HepG2 (cell line): ENCODE data around the gene KIAA0232. TPM values are rescaled to one million over a fixed set of nuclear protein-coding genes. Genes with fewer than 3 reads are reported as not detected.

Experiments
- BATF2 ChIP-seq: sonication (generic); formaldehyde crosslinking; IDR thresholded peaks from 2 replicates; pipeline ENCODE4 v1.8.0; 2022; ENCODE audit warnings: mild to moderate bottlenecking, missing genetic modification reagents, moderate library complexity
- BCL6 ChIP-seq: IDR thresholded peaks from 2 replicates; pipeline ENCODE4 v1.6.1; 2016; ENCODE audit warnings: missing genetic modification reagents, missing compliant biosample characterization
- FOXJ3 ChIP-seq: sonication (generic); formaldehyde crosslinking; IDR thresholded peaks from 2 replicates; pipeline ENCODE4 v1.4.0; 2020; ENCODE audit warnings: missing genetic modification reagents, mild to moderate bottlenecking, borderline replicate concordance
- HNF4G ChIP-seq, 2 experiments: sonication (generic) in 1 of 2; formaldehyde crosslinking in 1 of 2; IDR thresholded peaks; 2 replicates each; pipeline versions ENCODE4 v1.4.0 to v1.6.1; 2011 to 2020; ENCODE audit warnings: borderline replicate concordance in 2 of 2, low read depth in 2 of 2, mild to moderate bottlenecking in 2 of 2, low read length in 1 of 2, missing genetic modification reagents in 1 of 2, moderate library complexity in 1 of 2
- MXD3 ChIP-seq: IDR thresholded peaks from 2 replicates; pipeline ENCODE4 v1.6.1; 2016; ENCODE audit warnings: mild to moderate bottlenecking, missing biosample characterization, missing genetic modification reagents
- PRDM15 ChIP-seq: sonication (generic); formaldehyde crosslinking; IDR thresholded peaks from 2 replicates; pipeline ENCODE4 v1.4.0; 2020; ENCODE audit warnings: missing genetic modification reagents
- SP2 ChIP-seq: sonication (generic); formaldehyde crosslinking; IDR thresholded peaks from 2 replicates; pipeline ENCODE4 v1.5.1; 2020; ENCODE audit warnings: mild to moderate bottlenecking, missing genetic modification reagents
- TFDP2 ChIP-seq: sonication (generic); formaldehyde crosslinking; IDR thresholded peaks from 2 replicates; pipeline ENCODE4 v1.4.0; 2020; ENCODE audit warnings: missing genetic modification reagents
- ZFX ChIP-seq: sonication (generic); formaldehyde crosslinking; IDR thresholded peaks from 2 replicates; pipeline ENCODE4 v1.4.0; 2020; ENCODE audit warnings: mild to moderate bottlenecking, low read depth, missing genetic modification reagents, moderate library complexity
- ZNF124 ChIP-seq: sonication (generic); formaldehyde crosslinking; IDR thresholded peaks from 2 replicates; pipeline ENCODE4 v1.4.0; 2020; ENCODE audit warnings: missing genetic modification reagents
- ZNF441 ChIP-seq: sonication (generic); formaldehyde crosslinking; IDR thresholded peaks from 2 replicates; pipeline ENCODE4 v1.7.0; 2021; ENCODE audit warnings: missing genetic modification reagents, borderline replicate concordance
- ZNF597 ChIP-seq: sonication (generic); formaldehyde crosslinking; IDR thresholded peaks from 2 replicates; pipeline ENCODE4 v1.5.0; 2020; ENCODE audit warnings: missing genetic modification reagents
- ZNF710 ChIP-seq: sonication (generic); formaldehyde crosslinking; IDR thresholded peaks from 2 replicates; pipeline ENCODE4 v1.5.0; 2020; ENCODE audit warnings: mild to moderate bottlenecking, missing genetic modification reagents, borderline replicate concordance
- ZNF790 ChIP-seq: sonication (generic); formaldehyde crosslinking; IDR thresholded peaks from 2 replicates; pipeline ENCODE4 v1.8.0; 2022; ENCODE audit warnings: missing genetic modification reagents, mild to moderate bottlenecking, borderline replicate concordance
- ZNF816 ChIP-seq: sonication (generic); formaldehyde crosslinking; IDR thresholded peaks from 2 replicates; pipeline ENCODE4 v1.8.0; 2022; ENCODE audit warnings: missing genetic modification reagents, mild to moderate bottlenecking, borderline replicate concordance
- polyA plus RNA-seq, 8 experiments: library from polyadenylated mRNA; depleted of rRNA in 3 of 8; stranded (reverse) in 7 of 8; unstranded in 1 of 8; fragments of >200 nt; fragmentation: Illumina TruSeq in 4 of 8; extraction: Trizol in 4 of 8; gene quantifications; 2 replicates each; pipeline versions ENCODE4 v1.2.1 to v1.2.3, GENCODE V29; 2011 to 2016; ENCODE audit warnings: low read depth in 4 of 8, missing spikeins in 1 of 8, mixed read lengths in 1 of 8; ENCODE audit not compliant: insufficient read depth in 1 of 8
- total RNA-seq, 5 experiments: library from RNA; depleted of rRNA; stranded (reverse); fragments of >200 nt; fragmentation: Illumina TruSeq; extraction: Trizol; gene quantifications; 2 replicates each; pipeline ENCODE4 v1.2.3, GENCODE V29; 2016; ENCODE audit warnings: low read depth in 1 of 5

Gene KIAA0232
- total and polyA plus RNA-seq, 2 of the 13 experiments (the other 11 are each of a cell fraction or from before 2014, with no cell fraction given), result 7.8 to 17.1 TPM

- TF ChIP-seq SP2 (CRISPR knock-in tag) (peak; percentile 66; the same call in 1 of the 2 replicates), HNF4G (IDR thresholded peaks at IDR 0.05; ENCODE audit: borderline replicate concordance, low read depth, low read length) (peak; percentile 74; the same call in 1 of the 2 replicates), HNF4G (CRISPR knock-in tag; IDR thresholded peaks at IDR 0.05; ENCODE audit: borderline replicate concordance, low read depth) (peak; percentile 90), BATF2 (CRISPR knock-in tag) (no peak), ZNF816 (CRISPR knock-in tag) (no peak), ZNF597 (CRISPR knock-in tag) (no peak), ZFX (CRISPR knock-in tag) (peak; percentile 91), ZNF710 (CRISPR knock-in tag) (peak; percentile 75; the same call in 1 of the 2 replicates), BCL6 (peak; percentile 86), PRDM15 (CRISPR knock-in tag) (peak; percentile 68; the same call in 1 of the 2 replicates), FOXJ3 (CRISPR knock-in tag) (peak; percentile 60; the same call in 1 of the 2 replicates), TFDP2 (CRISPR knock-in tag) (peak; percentile 80), ZNF441 (CRISPR knock-in tag) (peak; percentile 70; the same call in 1 of the 2 replicates), ZNF124 (CRISPR knock-in tag) (0 out of 2 replicates have a peak, but pooled peaks have one; percentile 22), ZNF790 (CRISPR knock-in tag) (no peak), MXD3 (CRISPR knock-in tag) (no peak; the same call in 1 of the 2 replicates)
Observed at GRCh38 chr4:6749340-6750171, 33.0 kb upstream of the KIAA0232 start (continued).
